Fibroblast of peridontal ligament (primary cell): ENCODE measurements around the gene CEL.
"Not testable (repeated sequence)": the region's sequence is repeated elsewhere in the genome, so short reads cannot be mapped to it uniquely, and the experiment has no call there.

Source experiments
- DNase-seq: peaks from one replicate; pipeline ENCODE4 v3.0.0-alpha.2; 2010; ENCODE audit errors: extremely low read depth

CEL gene

GRCh38 chr9:133046900-133047295 is 14.9 kb upstream of the CEL start:
- no peak for DNase-seq

GRCh38 chr9:133048595-133048994 is 13.2 kb upstream of the CEL start:
- DNase-seq = peak; percentile 14

- DNase-seq = no peak
These were observed 12.7 kb upstream of the CEL start for GRCh38 chr9:133049043-133049442.

- no peak for DNase-seq
These were observed 11.6 kb upstream of the CEL start for GRCh38 chr9:133050142-133050541.

- no peak for DNase-seq
These were observed 11.0 kb upstream of the CEL start for GRCh38 chr9:133050781-133051180.

GRCh38 chr9:133051281-133051900 is 10.4 kb upstream of the CEL start:
- no peak for DNase-seq

- no peak for DNase-seq
These were observed 9.7 kb upstream of the CEL start for GRCh38 chr9:133051966-133052539.

GRCh38 chr9:133054194-133054890 is 7.4 kb upstream of the CEL start:
- no peak for DNase-seq

- DNase-seq = peak; percentile 53
These were observed 6.8 kb upstream of the CEL start for GRCh38 chr9:133054966-133055365.

- no peak for DNase-seq
These were observed 5.9 kb upstream of the CEL start for GRCh38 chr9:133055788-133056420.

- no peak for DNase-seq
These were observed 5.2 kb upstream of the CEL start for GRCh38 chr9:133056533-133056932.

- DNase-seq = no peak
These were observed 4.8 kb upstream of the CEL start for GRCh38 chr9:133057006-133057405.

- DNase-seq = no peak
These were observed 4.2 kb upstream of the CEL start for GRCh38 chr9:133057553-133057952.

- no peak for DNase-seq
These were observed 3.7 kb upstream of the CEL start for GRCh38 chr9:133058071-133058470.

GRCh38 chr9:133058550-133059320 is 3.0 kb upstream of the CEL start:
- DNase-seq = no peak

GRCh38 chr9:133059623-133060022 is 2.2 kb upstream of the CEL start:
- DNase-seq = no peak

- no peak for DNase-seq
These were observed 1.4 kb upstream of the CEL start for GRCh38 chr9:133060417-133060841.

GRCh38 chr9:133061019-133061763 is 590 bp upstream of the CEL start:
- not testable (repeated sequence) for DNase-seq

- not testable (repeated sequence) for DNase-seq
These were observed 788 bp downstream of the CEL start for GRCh38 chr9:133062569-133062968.

GRCh38 chr9:133063159-133063499 is 1.3 kb downstream of the CEL start:
- no peak for DNase-seq

- no peak for DNase-seq
These were observed 1.9 kb downstream of the CEL start for GRCh38 chr9:133063500-133064231.
